HCT116 (cell line): ENCODE measurements around the gene MSH3. TPM values are rescaled to one million over a fixed set of nuclear protein-coding genes. Genes with fewer than 3 reads are reported as not detected.

ENCODE experiments used
- ATAC-seq: fragments of 200-7000 bp; cut with Tn5 transposase; 2 replicates; pipeline ENCODE4 v1.9.1; 2020; ENCODE audit warnings: mild to moderate bottlenecking, moderate library complexity
- BruUV-seq: library from RNA; stranded (reverse); fragments of 400-500 nt; replicated peaks from 2 replicates; lab custom pipeline; 2021; lab: Mats Ljungman, UMichigan
- CTCF ChIA-PET: fragments of 300-600 bp; sonication (Branson Sonifier 250); formaldehyde crosslinking; loops from one replicate; lab custom pipeline; 2021; ENCODE audit warnings: antibody characterized with exemption; lab: Charles Lee
- POLR2A ChIA-PET: fragments of 300-600, 350-600 bp; sonication (Branson Sonifier 250); formaldehyde crosslinking; loops from one replicate; lab custom pipeline; 2021; ENCODE audit warnings: antibody characterized with exemption; lab: Charles Lee
- RAD21 ChIA-PET, 2 experiments: fragments of 300-600 bp; sonication (Branson Sonifier 250); formaldehyde crosslinking; loops; one replicate each; lab custom pipeline; 2023; ENCODE audit warnings: low total read pairs in 2 of 2; ENCODE audit not compliant: uncharacterized antibody in 2 of 2, unreplicated experiment in 2 of 2, low non-redundant PET in 1 of 2; lab: Charles Lee
- DNase-seq: peaks from one replicate; pipeline ENCODE4 v3.0.0-alpha.2; 2010; ENCODE audit warnings: low read depth, low spot score
- H2AFZ ChIP-seq: fragments of 200-600 bp; shearing (Covaris generic), sonication (generic); 2 replicates; pipeline ENCODE4 v1.6.1; 2017; ENCODE audit warnings: low read depth, mixed run types, mixed read lengths, antibody characterized with exemption, low read length; ENCODE audit not compliant: poor library complexity, severe bottlenecking
- H3K27ac ChIP-seq: 2 replicates; pipeline ENCODE4 v1.5.1; 2012; ENCODE audit warnings: low read depth, low read length
- H3K27me3 ChIP-seq: fragments of 200-600 bp; sonication (generic); 2 replicates; pipeline ENCODE4 v1.6.1; 2016; ENCODE audit warnings: mixed run types, low read length, mixed read lengths; ENCODE audit not compliant: insufficient read depth
- H3K36me3 ChIP-seq, 2 experiments: fragments of 200-500 bp in 1 of 2; fragments of 200-600 bp in 1 of 2; sonication (Bioruptor generic) in 1 of 2; sonication (generic) in 1 of 2; 2 replicates each; pipeline versions ENCODE4 v1.5.1 to v1.6.1; 2014 to 2016; ENCODE audit warnings: low read length in 2 of 2, inconsistent platforms in 1 of 2, mixed read lengths in 1 of 2, mixed run types in 1 of 2; ENCODE audit not compliant: insufficient read depth in 2 of 2, control insufficient read depth in 1 of 2
- H3K4me1 ChIP-seq, 2 experiments: fragments of 200-600 bp in 1 of 2; sonication (generic) in 1 of 2; 2 replicates each; pipeline versions ENCODE4 v1.5.1 to v1.6.1; 2012 to 2017; ENCODE audit warnings: low read length in 2 of 2, inconsistent platforms in 1 of 2, mild to moderate bottlenecking in 1 of 2, mixed read lengths in 1 of 2, mixed run types in 1 of 2, moderate library complexity in 1 of 2; ENCODE audit not compliant: insufficient read depth in 2 of 2, control insufficient read depth in 1 of 2
- H3K4me2 ChIP-seq: fragments of 200-600 bp; sonication (generic); 2 replicates; pipeline ENCODE4 v1.6.1; 2017; ENCODE audit warnings: mixed run types, low read length, mixed read lengths
- H3K4me3 ChIP-seq, 2 experiments: fragments of 200-600 bp in 1 of 2; sonication (generic) in 1 of 2; replicated peaks in 1 of 2; 2 replicates each; pipeline ENCODE4 v1.5.1; 2011 to 2016; ENCODE audit warnings: low read length in 2 of 2, control low read depth in 1 of 2, low read depth in 1 of 2, mild to moderate bottlenecking in 1 of 2, mixed read lengths in 1 of 2, mixed run types in 1 of 2
- H3K79me2 ChIP-seq: fragments of 200-600 bp; sonication (generic); 2 replicates; pipeline ENCODE4 v1.6.1; 2017; ENCODE audit warnings: mild to moderate bottlenecking, mixed run types, low read length, moderate library complexity, mixed read lengths; ENCODE audit not compliant: insufficient read depth
- H3K9ac ChIP-seq: fragments of 200-600 bp; sonication (generic); 2 replicates; pipeline ENCODE4 v1.6.1; 2016; ENCODE audit warnings: low read length, mixed read lengths
- H3K9me2 ChIP-seq: fragments of 200-600 bp; sonication (generic), shearing (Covaris generic); 2 replicates; pipeline ENCODE4 v1.6.1; 2017; ENCODE audit warnings: mixed run types, mild to moderate bottlenecking, moderate library complexity; ENCODE audit not compliant: insufficient read depth
- H3K9me3 ChIP-seq, 2 experiments: fragments of 200-500 bp in 1 of 2; fragments of 200-600 bp in 1 of 2; sonication (Bioruptor generic) in 1 of 2; sonication (generic) in 1 of 2; 2 replicates each; pipeline ENCODE4 v1.6.1; 2014 to 2017; ENCODE audit warnings: low read length in 2 of 2, mixed read lengths in 2 of 2, inconsistent platforms in 1 of 2, low read depth in 1 of 2, mild to moderate bottlenecking in 1 of 2, mixed run types in 1 of 2, moderate library complexity in 1 of 2; ENCODE audit not compliant: control insufficient read depth in 1 of 2, insufficient read depth in 1 of 2
- H4K20me1 ChIP-seq: fragments of 200-600 bp; sonication (generic), shearing (Covaris generic); 2 replicates; pipeline ENCODE4 v1.6.1; 2017; ENCODE audit warnings: mixed run types, mild to moderate bottlenecking, moderate library complexity; ENCODE audit not compliant: insufficient read depth
- CBX3 ChIP-seq: IDR thresholded peaks from 2 replicates; pipeline ENCODE4 v1.6.1; 2012; ENCODE audit warnings: low read depth
- CEBPB ChIP-seq: IDR thresholded peaks from 2 replicates; pipeline ENCODE4 v1.6.1; 2012; ENCODE audit warnings: low read depth
- EGR1 ChIP-seq: IDR thresholded peaks from 2 replicates; pipeline ENCODE4 v1.6.1; 2012; ENCODE audit warnings: low read depth
- ELF1 ChIP-seq: IDR thresholded peaks from 2 replicates; pipeline ENCODE4 v1.6.1; 2012; ENCODE audit warnings: low read depth, borderline replicate concordance
- EZH2 ChIP-seq: fragments of 200-600 bp; sonication (generic); IDR thresholded peaks from 2 replicates; pipeline ENCODE4 v1.6.1; 2017; ENCODE audit warnings: antibody characterized with exemption, mixed run types
- EZH2phosphoT487 ChIP-seq: fragments of 200-600 bp; IDR thresholded peaks from 2 replicates; pipeline ENCODE4 v1.6.1; 2018; ENCODE audit warnings: antibody characterized with exemption, borderline replicate concordance
- JUND ChIP-seq: IDR thresholded peaks from 2 replicates; pipeline ENCODE4 v1.6.1; 2012
- POLR2A ChIP-seq: IDR thresholded peaks from 2 replicates; pipeline ENCODE4 v1.7.0; 2011; ENCODE audit warnings: borderline replicate concordance; ENCODE audit not compliant: insufficient read depth, insufficient read length; ENCODE audit errors: extremely low read depth
- POLR2AphosphoS5 ChIP-seq: IDR thresholded peaks from 2 replicates; pipeline ENCODE4 v1.6.1; 2011; ENCODE audit warnings: mild to moderate bottlenecking, low read depth, low read length, moderate library complexity
- RAD21 ChIP-seq: IDR thresholded peaks from 2 replicates; pipeline ENCODE4 v1.6.1; 2012; ENCODE audit warnings: low read depth, mild to moderate bottlenecking
- SP1 ChIP-seq: IDR thresholded peaks from 2 replicates; pipeline ENCODE4 v1.6.1; 2012; ENCODE audit warnings: low read depth
- SRF ChIP-seq: IDR thresholded peaks from 2 replicates; pipeline ENCODE4 v1.6.1; 2012; ENCODE audit warnings: low read depth
- YY1 ChIP-seq: IDR thresholded peaks from 2 replicates; pipeline ENCODE4 v1.6.1; 2011; ENCODE audit warnings: low read length, low read depth, moderate library complexity, mild to moderate bottlenecking; ENCODE audit not compliant: insufficient replicate concordance; ENCODE audit errors: extremely low read depth
- ZFX ChIP-seq: fragments of 450-650 bp; IDR thresholded peaks from 2 replicates; pipeline ENCODE4 v1.6.1; 2017
- ZNF274 ChIP-seq: fragments of 200-500 bp; sonication (Bioruptor generic); IDR thresholded peaks from 2 replicates; pipeline ENCODE4 v1.6.1; 2014; ENCODE audit warnings: mild to moderate bottlenecking, low read depth, low read length, inconsistent platforms
- intact Hi-C: fragments of 100-400 bp; cut with micrococcal nuclease; formaldehyde crosslinking; loops from 2 replicates; pipeline ENCODE4 v1.10.0; 2022
- total RNA-seq: library from RNA; stranded (reverse); gene quantifications from one replicate; pipeline ENCODE4 v1.2.1, GENCODE V29; 2021; ENCODE audit not compliant: unreplicated experiment
- TF ChIP-seq, protein P1 (sequence below): IDR thresholded peaks from 2 replicates; pipeline ENCODE4 v1.6.1; 2012
- TF ChIP-seq, protein P2 (sequence below): IDR thresholded peaks from 2 replicates; pipeline ENCODE4 v1.6.1; 2012; ENCODE audit warnings: low read depth
- TF ChIP-seq, protein P3 (sequence below): IDR thresholded peaks from 2 replicates; pipeline ENCODE4 v1.6.1; 2011; ENCODE audit warnings: mild to moderate bottlenecking, low read length, moderate library complexity; ENCODE audit not compliant: insufficient replicate concordance; ENCODE audit errors: extremely low read depth
- TF ChIP-seq, protein P4 (sequence below), 3 experiments: fragments of 200-600 bp in 1 of 3; sonication (generic) in 1 of 3; IDR thresholded peaks in 2 of 3; conservative IDR thresholded peaks in 1 of 3; 2 replicates each; pipeline ENCODE4 v1.5.1; 2012 to 2017; ENCODE audit warnings: low read depth in 2 of 3, low read length in 2 of 3, antibody characterized with exemption in 1 of 3, borderline replicate concordance in 1 of 3, control low read depth in 1 of 3, mild to moderate bottlenecking in 1 of 3, mixed read lengths in 1 of 3, mixed run types in 1 of 3, moderate library complexity in 1 of 3; ENCODE audit not compliant: insufficient read depth in 1 of 3

MSH3 gene
- total RNA-seq, 1 experiment from 2014 or later, result 4.9 TPM

DNA sequence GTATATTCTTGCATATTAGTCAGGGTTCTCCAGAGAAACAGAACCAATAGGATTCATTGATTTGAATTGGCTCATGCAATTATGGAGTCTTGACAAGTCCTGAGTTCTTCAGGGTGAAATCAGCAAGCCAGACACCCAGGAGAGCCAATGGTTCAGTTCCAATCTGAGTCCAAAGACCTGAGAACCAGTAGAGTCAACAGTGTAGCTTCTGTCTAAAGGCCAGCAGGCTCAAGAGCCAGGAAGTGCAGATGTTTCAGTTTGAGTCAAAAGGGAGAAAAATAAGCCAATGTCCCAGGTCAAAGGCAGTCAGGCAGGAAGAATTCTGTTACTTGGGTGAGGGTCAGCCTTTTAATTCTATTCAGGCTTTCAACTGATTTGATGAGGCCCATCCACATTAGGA is 46.6 kb upstream of the MSH3 start:
- Histone ChIP-seq H3K4me3 (no peak overlapping the region), H3K27ac (no peak overlapping the region), H3K9me3 (no peaks in the 10 kb centered on the region), H3K79me2 (no peaks in the 10 kb centered on the region), H3K9me2 (no peaks in the 10 kb centered on the region), H3K4me2 (no peak overlapping the region), H4K20me1 (no peaks in the 10 kb centered on the region), H3K9ac (no peak overlapping the region), H3K4me1 (no peaks in the 10 kb centered on the region), H2AFZ (no peak overlapping the region), H3K27me3 (no peaks in the 10 kb centered on the region), H3K36me3 (no peaks in the 10 kb centered on the region)
- intact Hi-C loops, result no loop called here
- BruUV-seq, result no TSS peak
- DNase-seq (no peak), ATAC-seq (no peak)
- no peak for TF ChIP-seq EGR1
- no peak for TF ChIP-seq SRF
- no peak for TF ChIP-seq ZNF274
- TF ChIP-seq RAD21, result no peak
- TF ChIP-seq, protein P1, sequence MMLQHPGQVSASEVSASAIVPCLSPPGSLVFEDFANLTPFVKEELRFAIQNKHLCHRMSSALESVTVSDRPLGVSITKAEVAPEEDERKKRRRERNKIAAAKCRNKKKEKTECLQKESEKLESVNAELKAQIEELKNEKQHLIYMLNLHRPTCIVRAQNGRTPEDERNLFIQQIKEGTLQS, result no peak
- TF ChIP-seq ZFX, result no peak
- no peak for TF ChIP-seq EZH2phosphoT487
- TF ChIP-seq JUND, result no peak
- TF ChIP-seq CBX3, result no peak
- no peak for TF ChIP-seq CEBPB
- no peak for TF ChIP-seq POLR2AphosphoS5
- TF ChIP-seq, protein P2, sequence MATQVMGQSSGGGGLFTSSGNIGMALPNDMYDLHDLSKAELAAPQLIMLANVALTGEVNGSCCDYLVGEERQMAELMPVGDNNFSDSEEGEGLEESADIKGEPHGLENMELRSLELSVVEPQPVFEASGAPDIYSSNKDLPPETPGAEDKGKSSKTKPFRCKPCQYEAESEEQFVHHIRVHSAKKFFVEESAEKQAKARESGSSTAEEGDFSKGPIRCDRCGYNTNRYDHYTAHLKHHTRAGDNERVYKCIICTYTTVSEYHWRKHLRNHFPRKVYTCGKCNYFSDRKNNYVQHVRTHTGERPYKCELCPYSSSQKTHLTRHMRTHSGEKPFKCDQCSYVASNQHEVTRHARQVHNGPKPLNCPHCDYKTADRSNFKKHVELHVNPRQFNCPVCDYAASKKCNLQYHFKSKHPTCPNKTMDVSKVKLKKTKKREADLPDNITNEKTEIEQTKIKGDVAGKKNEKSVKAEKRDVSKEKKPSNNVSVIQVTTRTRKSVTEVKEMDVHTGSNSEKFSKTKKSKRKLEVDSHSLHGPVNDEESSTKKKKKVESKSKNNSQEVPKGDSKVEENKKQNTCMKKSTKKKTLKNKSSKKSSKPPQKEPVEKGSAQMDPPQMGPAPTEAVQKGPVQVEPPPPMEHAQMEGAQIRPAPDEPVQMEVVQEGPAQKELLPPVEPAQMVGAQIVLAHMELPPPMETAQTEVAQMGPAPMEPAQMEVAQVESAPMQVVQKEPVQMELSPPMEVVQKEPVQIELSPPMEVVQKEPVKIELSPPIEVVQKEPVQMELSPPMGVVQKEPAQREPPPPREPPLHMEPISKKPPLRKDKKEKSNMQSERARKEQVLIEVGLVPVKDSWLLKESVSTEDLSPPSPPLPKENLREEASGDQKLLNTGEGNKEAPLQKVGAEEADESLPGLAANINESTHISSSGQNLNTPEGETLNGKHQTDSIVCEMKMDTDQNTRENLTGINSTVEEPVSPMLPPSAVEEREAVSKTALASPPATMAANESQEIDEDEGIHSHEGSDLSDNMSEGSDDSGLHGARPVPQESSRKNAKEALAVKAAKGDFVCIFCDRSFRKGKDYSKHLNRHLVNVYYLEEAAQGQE, result no peak
- TF ChIP-seq, protein P3, sequence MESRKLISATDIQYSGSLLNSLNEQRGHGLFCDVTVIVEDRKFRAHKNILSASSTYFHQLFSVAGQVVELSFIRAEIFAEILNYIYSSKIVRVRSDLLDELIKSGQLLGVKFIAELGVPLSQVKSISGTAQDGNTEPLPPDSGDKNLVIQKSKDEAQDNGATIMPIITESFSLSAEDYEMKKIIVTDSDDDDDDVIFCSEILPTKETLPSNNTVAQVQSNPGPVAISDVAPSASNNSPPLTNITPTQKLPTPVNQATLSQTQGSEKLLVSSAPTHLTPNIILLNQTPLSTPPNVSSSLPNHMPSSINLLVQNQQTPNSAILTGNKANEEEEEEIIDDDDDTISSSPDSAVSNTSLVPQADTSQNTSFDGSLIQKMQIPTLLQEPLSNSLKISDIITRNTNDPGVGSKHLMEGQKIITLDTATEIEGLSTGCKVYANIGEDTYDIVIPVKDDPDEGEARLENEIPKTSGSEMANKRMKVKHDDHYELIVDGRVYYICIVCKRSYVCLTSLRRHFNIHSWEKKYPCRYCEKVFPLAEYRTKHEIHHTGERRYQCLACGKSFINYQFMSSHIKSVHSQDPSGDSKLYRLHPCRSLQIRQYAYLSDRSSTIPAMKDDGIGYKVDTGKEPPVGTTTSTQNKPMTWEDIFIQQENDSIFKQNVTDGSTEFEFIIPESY, result no peak
- no peak for TF ChIP-seq EZH2
- no peak for TF ChIP-seq SP1
- no peak for TF ChIP-seq ELF1
- TF ChIP-seq, protein P4, sequence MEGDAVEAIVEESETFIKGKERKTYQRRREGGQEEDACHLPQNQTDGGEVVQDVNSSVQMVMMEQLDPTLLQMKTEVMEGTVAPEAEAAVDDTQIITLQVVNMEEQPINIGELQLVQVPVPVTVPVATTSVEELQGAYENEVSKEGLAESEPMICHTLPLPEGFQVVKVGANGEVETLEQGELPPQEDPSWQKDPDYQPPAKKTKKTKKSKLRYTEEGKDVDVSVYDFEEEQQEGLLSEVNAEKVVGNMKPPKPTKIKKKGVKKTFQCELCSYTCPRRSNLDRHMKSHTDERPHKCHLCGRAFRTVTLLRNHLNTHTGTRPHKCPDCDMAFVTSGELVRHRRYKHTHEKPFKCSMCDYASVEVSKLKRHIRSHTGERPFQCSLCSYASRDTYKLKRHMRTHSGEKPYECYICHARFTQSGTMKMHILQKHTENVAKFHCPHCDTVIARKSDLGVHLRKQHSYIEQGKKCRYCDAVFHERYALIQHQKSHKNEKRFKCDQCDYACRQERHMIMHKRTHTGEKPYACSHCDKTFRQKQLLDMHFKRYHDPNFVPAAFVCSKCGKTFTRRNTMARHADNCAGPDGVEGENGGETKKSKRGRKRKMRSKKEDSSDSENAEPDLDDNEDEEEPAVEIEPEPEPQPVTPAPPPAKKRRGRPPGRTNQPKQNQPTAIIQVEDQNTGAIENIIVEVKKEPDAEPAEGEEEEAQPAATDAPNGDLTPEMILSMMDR (IDR thresholded peaks at IDR 0.05 in 2 of 3, conservative IDR thresholded peaks at IDR 0.05 in 1 of 3; ENCODE audit: borderline replicate concordance in 1 of 3, insufficient read depth in 1 of 3, low read depth in 2 of 3, low read length in 2 of 3), result no peak
- no peak for TF ChIP-seq YY1
- no peak for TF ChIP-seq POLR2A
- CTCF ChIA-PET, result no interaction called here
- RAD21 ChIA-PET, result no interaction called here
- POLR2A ChIA-PET, result no interaction called here
